GM18526 (cell line): ENCODE results near the gene CCDC183.

Experiments used
- POLR2A ChIP-seq: IDR thresholded peaks from 3 replicates; pipeline ENCODE4 v1.6.1; 2011; ENCODE audit not compliant: insufficient read length; ENCODE audit errors: extremely low read depth

The CCDC183 gene

DNA sequence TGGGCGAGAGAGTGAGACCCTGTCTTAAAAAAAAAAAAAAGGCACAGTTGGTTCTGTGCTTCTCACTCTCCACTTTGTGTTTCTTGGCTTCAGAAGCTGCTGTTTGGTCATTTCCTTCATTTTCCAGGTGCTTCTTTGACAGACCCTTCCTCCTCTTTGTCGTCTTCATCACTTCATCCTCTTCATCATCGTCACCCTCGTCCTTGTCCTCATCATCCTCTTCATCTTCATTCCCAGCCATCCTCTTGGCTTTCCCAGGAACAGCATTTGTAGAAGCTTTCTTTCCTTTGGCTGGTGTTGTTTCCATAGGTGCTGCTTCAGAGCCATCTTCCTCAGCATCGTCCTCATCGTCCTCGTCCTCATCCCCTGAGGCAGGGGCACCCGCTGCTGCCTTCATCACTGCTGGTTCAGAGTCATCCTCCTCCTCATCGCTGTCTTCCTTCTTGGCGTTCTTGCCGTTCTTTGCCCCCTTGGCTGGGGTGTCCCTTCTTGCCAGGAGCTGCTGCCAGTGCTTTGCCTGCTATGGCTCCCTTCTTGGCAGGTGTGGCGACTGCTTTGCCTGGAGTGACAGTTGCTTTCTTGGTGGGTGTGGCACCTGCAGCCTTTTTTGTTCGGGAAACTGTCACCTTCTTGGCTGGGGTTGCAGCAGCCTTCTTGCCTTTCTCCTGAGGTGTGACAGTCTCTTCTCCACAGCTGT is 18.7 kb downstream of the CCDC183 start:
- no peak for TF ChIP-seq POLR2A

DNA sequence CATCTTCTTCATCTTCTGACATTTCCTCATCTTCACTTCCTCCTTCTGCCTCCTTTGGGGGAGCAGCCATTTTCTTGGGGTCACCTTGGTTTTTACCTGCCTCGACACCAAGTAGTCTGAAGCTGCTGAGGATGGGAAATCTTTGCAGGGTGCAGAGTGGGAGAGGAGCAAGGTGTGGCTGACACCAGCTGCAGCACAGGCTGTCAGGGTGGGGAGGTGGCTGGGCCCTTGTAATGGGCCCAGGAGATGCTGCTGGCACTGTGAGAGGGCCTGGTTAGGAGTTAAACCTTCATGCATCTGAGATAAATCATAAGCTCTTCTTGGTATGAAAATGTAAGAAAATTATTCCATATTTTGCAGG is 19.3 kb downstream of the CCDC183 start:
- TF ChIP-seq POLR2A: no peak

DNA sequence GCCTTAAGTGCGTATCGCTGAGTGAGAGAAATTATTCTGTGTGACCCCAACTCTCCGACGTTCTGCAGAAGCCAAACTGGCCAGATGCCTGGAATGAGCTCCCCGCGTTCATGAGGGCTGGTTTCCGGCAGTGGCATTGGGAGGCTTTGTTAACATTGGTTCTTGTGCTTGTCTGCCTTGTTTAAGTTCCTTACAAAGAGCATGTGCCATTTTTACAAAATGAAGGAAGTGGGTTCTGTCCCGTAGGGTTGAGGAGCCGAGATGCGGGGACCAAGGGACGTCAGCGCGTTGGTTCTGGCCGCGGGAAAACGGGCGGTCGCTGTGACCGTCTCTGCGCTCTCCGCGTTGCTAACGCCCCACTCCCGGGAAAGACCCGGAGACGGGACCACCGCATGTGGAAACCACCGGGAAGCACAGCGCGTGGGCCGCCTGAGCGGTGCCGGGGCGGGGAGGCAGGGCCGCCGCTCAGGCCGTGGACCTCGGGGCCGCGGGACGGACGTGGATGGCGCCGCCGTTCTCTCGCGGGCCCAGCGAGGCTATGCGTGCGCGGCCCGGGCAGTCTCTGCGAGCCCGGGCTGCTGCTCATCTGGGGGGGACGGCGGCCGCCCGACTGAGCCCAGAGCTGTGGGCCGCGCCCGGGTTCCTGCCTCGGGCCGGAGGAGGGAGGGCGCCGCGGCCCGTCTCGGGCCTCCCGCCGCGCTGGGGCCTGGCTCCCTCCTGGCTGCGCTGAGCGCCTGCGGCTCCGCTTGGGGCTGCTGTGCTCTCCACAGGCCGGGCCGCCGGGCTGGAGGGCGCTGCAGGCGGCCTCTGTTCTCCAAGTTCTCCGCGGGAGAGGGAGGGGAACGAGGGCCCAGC is 25.1 kb downstream of the CCDC183 start:
- no peak for TF ChIP-seq POLR2A

DNA sequence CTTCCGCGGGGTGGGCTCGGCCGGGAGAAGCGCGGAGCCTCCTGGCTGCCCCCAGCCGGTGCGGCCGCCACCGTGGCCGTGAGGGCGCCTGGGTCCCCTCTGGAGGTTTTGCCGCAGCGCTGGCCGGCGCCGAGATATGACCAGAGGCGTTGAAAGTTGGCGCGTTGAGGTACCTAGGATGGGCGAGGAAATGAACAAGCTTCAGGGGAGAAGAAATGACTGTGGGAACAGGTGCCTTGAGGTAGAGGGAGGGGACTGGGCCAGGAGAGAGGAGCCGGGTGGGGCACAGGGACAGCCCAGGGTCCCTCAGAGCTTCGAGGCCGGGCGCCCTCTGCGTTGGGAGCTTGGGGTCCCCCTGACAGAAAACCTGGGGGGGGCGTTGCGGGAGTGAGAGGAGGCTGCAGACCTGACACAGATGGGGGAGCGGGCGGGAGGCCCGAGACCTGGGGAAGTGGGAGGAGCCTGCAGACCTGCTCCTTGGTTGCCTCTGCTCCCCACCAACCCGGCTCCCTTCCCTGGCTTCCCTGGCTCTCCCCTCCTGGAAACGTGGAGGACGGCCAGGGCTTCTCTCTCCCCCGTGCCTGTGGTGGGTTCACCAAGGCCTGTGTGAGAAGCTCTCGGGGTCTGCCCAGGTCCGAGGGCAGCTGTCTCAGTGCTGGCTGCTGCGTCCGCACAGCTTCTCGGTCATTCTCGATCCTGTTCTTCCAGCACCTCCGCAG is 25.8 kb downstream of the CCDC183 start:
- TF ChIP-seq POLR2A: no peak

DNA sequence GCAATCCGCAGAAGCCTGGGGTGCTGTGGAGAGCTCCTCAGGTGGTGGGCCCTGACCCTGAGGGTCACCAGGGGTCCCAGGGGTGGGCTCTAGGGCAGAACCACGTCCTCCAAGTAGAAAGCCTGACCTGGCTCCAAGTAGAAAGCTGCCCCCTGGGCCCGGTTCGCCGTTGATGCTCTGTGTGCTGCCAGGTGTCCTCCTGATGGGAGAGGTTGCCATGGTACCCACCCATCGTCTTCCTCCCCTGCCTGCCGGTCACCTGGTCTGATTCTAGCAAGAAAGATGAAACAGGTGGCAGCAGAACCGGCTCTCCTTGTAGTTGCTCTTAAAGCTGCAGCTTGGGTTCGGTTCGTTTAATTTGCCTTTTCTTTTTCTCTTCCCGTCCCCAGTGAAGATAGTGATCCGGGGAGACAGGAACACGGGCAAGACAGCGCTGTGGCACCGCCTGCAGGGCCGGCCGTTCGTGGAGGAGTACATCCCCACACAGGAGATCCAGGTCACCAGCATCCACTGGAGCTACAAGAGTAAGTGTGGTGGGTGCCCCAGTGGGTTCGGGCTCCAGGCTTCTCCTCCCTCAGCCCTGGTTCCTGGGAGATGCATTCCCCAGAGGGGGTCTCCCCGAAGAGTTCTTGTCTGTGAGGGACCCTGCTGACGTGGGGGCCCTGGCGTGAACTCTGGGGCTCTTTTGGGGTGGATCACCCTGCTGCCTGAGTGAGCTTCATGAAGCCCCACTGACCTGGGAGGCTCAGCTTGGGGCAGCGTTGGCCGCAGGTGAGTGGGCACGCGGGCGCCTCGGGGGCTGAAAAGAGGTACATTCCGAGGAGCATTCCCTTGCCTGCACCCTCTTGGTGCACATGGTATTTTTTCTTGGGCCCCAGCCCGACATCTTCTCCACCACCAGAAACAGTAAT is 27.3 kb downstream of the CCDC183 start:
- TF ChIP-seq POLR2A: no peak

DNA sequence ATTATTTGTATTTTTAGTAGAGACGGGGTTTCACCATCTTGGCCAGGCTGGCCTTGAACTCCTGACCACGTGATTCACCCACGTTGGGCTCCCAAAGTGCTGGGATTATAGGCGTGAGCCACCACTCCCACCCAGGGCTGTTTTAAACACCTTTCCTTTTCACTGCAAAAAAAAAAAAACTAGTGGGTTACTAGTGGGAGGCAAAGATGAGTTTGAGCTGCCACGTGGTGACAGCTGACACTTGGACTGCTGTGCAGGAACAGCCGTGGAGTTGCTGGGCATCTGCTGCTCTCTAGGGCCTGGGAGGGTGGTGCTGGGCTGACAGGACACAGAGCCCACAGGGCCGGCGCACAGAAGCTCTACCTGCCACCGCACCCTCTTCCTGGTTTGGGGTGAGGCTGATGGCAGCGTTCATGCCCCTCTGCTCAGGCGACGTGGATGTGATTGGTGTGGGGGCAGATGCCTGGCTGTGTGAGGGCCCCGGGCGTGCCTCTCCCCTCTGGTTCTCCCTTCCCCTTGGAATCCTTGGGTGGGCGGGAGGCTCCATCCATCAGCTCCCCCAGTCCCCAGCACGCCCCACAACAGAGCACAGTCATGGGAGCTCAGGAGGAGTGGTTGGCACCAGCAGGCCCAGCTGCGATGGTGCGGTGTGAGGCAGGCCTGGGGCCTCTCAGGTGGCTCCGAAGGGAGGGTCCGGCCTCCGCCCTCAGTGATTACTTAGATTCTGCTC is 28.5 kb downstream of the CCDC183 start:
- no peak for TF ChIP-seq POLR2A

DNA sequence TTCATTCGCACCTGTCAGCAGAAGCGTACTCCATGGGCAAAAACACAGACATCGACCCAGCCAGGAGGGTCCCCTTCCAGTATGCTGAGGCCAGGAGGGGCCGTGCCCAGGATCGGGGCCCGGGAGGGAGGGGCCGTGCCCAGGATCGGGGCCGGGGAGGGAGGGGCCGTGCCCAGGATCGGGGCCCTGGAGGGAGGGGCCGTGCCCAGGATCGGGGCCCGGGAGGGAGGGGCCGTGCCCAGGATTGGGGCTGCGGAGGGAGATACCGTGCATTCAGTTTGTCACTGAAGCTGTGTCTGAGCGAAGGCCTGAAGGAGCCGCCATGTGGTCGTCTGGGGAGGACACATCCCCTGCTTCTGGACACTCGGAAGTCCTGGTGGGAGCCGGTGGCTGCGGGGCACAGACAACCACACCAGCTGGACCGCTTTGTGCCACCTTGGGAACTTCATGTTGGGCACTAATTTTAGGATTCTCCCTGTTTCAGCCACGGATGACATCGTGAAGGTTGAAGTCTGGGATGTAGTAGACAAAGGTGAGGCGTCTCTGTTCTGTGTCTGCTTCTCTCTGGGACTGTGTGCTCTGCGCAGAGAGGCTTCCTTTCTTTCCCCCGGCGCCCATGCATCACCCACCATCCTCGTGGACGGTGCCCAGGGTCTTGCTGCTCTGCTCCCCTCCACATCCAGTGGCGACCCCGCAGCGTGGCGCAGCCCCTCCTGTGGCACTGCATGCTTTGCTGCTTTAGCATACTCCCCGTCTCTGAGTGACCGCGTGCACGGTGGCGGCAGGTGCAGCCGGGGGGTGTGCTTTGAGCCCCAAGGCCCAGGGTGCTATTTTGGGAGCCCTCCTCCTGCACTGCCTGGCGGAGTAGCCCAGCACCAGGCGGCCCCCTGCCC is 29.4 kb downstream of the CCDC183 start:
- no peak for TF ChIP-seq POLR2A

DNA sequence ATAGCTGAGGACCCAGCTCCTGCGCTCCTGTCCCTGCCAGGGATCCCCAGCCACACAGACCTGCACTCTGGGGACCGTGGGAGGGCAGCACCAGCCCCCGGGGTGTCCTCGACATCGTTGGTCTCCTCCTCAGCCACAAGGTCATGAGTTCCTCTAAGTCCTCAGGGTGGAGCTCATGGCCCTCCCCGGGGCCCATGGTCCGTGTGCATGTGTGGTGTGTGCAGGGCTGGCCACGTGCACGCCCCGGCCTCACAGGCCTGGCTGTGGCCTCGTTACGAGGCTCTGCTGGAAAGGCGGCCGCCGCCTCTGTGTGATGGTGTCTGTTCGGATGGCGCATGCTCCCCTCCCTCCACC is 30.0 kb downstream of the CCDC183 start:
- no peak for TF ChIP-seq POLR2A

DNA sequence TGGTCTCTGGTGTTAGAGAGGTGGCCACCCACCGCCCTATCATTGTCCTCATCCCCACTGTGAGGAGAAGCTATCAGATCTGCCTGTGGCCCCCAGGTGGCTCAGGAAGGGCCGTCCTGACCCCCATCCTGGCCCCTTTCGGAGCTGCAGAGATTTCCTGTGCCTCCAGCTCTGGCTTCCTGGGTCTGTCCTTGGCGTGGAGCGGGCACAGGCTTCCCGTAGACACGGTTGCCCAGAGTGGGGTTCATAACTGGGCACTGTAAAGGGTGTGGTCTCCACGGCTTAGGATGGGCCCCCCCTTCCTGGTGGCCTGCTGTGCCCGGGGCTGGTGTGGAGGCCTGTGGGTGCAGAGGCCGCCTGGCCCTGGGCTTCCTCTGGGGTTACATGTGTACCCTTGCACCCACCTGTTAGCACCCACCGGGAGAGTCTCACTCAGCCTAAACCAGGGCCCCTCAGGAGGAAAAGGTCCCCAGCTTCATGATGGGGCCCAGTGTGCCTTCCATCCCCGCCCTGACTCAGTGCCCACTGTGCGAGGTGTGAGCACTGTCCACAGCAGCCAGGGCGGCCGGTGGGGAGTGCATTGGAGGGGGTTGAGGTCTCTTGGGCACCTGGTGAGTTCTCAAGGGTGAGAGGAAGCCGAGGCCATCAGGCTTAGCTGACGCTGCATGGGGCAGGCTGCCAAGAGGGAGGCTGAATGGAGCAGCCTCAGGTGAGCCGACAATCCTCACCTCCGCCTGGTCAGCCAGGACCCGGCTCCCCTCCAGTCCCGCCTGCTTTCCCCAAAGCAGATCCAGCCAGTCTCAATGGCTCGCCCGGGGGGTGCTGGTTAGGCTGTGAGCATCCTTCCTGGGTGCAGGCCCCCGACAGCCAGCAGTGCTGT is 30.8 kb downstream of the CCDC183 start:
- TF ChIP-seq POLR2A: no peak

DNA sequence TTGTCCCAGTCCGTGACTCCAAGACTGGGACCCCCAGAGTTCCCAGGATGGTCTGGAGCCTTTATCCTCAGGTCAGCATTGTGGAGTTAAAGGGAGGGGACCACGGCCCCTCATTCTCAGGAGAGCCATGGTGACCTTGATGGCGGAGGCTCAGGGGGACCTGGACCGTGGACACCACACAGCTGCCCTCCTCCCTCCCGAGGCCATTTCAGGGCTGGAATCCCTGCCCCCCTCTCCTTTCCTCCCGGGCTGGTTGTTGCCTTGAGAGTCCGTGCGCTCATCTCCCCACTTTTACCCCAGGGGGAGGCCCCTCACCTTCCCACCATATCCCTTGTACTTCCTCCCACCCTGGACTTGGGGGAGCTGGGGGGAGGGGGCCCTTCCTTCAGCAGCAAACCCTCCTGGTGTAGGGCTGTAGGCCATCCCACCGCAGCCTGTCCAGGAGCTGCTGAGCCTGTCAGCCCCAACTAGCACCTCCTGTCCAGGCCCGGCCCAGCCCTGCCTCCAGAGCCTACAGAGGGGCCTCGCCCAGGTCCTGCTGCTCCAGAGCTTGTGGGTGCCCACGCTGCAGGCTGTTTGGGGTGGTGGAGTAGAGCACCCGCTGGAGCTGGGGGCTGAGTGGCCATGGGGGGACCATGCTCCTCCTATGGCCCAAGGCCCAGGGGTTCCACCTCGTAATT is 31.8 kb downstream of the CCDC183 start:
- no peak for TF ChIP-seq POLR2A

DNA sequence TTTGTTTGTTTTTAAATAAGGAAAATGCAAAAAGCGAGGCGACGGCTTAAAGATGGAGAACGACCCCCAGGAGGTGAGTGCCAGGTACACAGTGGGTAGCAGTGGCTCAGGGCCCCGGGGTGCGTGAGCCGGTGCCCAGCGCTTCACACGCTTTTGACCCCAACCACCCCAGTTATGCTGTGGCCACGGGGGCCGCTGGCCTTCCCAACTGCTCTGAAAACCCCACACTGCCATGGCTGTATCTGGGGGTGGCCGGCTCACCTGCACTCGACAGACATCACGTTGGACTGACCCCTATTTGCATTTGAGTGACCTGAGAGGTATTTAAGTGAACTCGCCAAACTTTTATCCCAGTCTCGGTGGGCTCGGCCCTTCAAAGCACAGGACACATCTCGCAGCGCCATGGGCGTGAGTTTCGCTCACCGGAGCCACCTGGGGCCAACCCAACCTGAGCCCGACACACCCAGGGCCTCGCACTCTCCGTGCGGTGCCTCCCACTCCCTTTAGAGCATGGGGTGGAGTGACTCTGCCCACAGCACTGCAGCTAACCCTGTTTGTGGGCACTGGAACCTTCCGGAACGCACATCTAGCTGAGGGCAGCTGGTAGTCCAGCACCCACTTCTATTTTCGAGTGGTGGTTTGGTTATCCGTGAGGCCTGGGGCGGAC is 32.5 kb downstream of the CCDC183 start:
- TF ChIP-seq POLR2A: no peak
